GM18861 (cell line): ENCODE measurements around the gene MYMK.
"Not testable (repeated sequence)": the region's sequence is repeated elsewhere in the genome, so short reads cannot be mapped to it uniquely, and the experiment has no call there.

Experiments used
- ATAC-seq: cut with Tn5 transposase; IDR thresholded peaks from one replicate; pipeline ENCODE4 v1.9.1; 2021; ENCODE audit not compliant: unreplicated experiment

The MYMK gene

GRCh38 chr9:133524679-133525228 is at the start of gene MYMK:
Gene MYMK, minus strand, starts transcription at chr9:133524959. Its CDS starts 115 bp downstream, at chr9:133524844.
- no peak for ATAC-seq

GRCh38 chr9:133573791-133574515 is 49.2 kb upstream of the MYMK start:
- ATAC-seq = no peak

GRCh38 chr9:133572821-133573361 is 48.1 kb upstream of the MYMK start:
- no peak for ATAC-seq

GRCh38 chr9:133571896-133572595 is 47.3 kb upstream of the MYMK start:
- ATAC-seq = no peak

GRCh38 chr9:133571391-133571890 is 46.7 kb upstream of the MYMK start:
- no peak for ATAC-seq

- ATAC-seq = no peak
Observed at GRCh38 chr9:133570691-133571080, 45.9 kb upstream of the MYMK start.

- ATAC-seq = no peak
Observed at GRCh38 chr9:133569891-133570690, 45.3 kb upstream of the MYMK start.

- no peak for ATAC-seq
Observed at GRCh38 chr9:133569121-133569785, 44.5 kb upstream of the MYMK start.

GRCh38 chr9:133568186-133568585 is 43.4 kb upstream of the MYMK start:
- no peak for ATAC-seq

GRCh38 chr9:133566817-133567216 is 42.1 kb upstream of the MYMK start:
- no peak for ATAC-seq

- no peak for ATAC-seq
Observed at GRCh38 chr9:133566382-133566781, 41.6 kb upstream of the MYMK start.

- ATAC-seq = no peak
Observed at GRCh38 chr9:133564451-133565116, 39.8 kb upstream of the MYMK start.

GRCh38 chr9:133563814-133564213 is 39.1 kb upstream of the MYMK start:
- ATAC-seq = not testable (repeated sequence)

- ATAC-seq = no peak
Observed at GRCh38 chr9:133563291-133563796, 38.6 kb upstream of the MYMK start.

GRCh38 chr9:133562611-133563290 is 38.0 kb upstream of the MYMK start:
- ATAC-seq = no peak

GRCh38 chr9:133561976-133562554 is 37.3 kb upstream of the MYMK start:
- ATAC-seq = no peak

- ATAC-seq = no peak
Observed at GRCh38 chr9:133560944-133561343, 36.2 kb upstream of the MYMK start.

GRCh38 chr9:133560311-133560710 is 35.6 kb upstream of the MYMK start:
- no peak for ATAC-seq
